GM21737 (cell line): ENCODE measurements around the gene BABAM2.
"Not testable (repeated sequence)": the region's sequence is repeated elsewhere in the genome, so short reads cannot be mapped to it uniquely, and the experiment has no call there.

Experiments used
- ATAC-seq: cut with Tn5 transposase; IDR thresholded peaks from one replicate; pipeline ENCODE4 v1.9.1; 2021; ENCODE audit warnings: mild to moderate bottlenecking, moderate library complexity; ENCODE audit not compliant: unreplicated experiment

BABAM2 gene

DNA sequence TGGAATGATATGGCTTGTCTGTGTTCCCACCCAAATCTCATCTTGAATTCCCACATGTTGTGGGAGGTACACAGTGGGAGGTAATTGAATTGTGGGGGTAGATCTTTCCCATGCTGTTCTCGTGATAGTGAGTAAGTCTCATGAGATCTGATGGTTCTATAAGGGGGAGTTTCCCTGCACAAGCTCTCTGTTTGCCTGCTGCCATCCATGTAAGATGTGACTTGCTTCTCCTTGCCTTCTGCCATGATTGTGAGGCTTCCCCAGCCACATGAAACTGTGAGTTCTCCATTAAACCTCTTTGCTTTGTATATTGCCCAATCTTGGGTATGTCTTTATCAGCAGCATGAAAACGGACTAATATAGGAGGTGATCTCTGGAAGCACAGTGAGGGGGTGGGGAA is 78.4 kb downstream of the BABAM2 start:
- not testable (repeated sequence) for ATAC-seq

DNA sequence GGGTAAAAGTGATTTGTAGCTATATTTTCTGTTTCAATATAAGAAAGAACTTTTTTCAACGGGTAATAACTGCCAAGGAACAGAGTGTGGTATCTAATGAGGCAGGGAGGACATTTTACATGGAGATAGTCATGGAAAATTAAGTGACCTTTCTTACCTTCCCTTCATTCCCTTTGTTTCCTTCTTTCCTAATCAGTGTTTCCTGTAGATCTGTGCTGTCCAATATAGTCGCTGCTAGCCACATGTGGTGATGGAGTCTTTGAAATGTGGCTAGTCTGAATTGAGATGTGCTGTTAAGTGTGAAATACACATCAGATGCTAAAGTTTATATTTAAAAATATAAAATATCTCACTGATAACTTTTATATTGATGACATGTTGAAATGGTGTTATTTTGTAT is 81.8 kb downstream of the BABAM2 start:
- no peak for ATAC-seq

DNA sequence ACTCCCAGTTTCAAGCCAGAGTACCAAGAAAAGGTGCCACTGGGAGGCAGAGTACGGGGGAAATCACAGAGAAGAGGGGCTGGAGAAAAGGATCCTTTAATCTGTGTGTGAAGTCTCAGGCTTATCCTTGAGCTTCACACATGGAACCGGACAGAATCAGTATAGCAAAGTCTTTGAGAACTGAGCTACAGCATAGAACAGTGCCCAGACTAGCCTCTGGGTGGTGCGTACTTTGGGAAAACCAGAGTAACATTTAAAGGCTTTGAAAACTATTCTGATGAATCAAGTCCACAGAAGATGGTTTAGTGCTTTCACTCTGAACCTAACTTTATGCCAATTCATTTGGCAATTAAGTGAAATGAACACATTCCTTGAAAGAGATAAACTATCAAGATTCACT is 83.1 kb downstream of the BABAM2 start:
- no peak for ATAC-seq

DNA sequence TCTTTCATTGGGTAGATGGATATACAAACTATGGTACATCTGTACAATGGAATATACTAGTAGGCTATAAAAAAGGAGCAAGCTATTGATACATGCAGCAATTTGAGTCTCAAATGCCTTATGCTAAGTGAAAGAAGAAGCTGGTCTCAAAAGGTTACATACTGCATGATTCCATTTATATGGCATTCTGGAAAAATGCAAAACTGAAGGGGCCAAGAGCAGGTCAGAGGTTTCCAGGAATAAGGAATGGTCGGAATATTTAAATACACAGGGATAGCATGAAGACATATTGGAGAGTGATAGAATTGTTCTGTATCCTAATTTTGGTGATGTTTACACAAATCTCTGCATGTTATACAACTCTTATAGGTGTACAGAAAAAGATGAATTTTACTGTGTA is 85.8 kb downstream of the BABAM2 start:
- no peak for ATAC-seq

DNA sequence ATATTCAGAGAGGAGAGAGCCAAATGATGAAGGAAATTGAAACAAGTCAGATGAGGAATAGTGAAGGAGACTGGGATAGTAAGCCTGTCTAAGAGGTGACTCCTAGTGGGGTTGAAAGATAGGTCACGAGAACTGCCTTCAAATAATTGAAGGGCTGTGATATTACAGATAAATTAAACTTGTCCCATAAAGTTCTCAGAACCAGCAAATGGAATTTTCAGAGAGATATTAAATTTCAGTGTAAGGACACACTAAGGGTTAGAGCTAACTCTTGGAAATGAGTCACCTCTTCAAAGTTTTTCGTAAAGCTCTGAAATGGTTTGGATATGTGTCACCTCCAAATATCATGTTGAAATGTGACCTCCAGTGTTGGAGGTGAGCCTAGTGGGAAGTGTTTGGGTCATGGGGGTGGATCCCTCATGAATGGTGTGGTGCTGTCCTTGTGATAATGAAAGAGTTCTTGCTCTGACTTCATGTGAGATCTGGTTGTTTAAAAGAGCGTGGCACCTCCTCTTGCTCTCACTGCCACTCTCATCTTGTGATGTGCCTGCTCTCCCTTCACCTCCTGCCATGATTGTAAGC is 87.3 kb downstream of the BABAM2 start:
- ATAC-seq = no peak

DNA sequence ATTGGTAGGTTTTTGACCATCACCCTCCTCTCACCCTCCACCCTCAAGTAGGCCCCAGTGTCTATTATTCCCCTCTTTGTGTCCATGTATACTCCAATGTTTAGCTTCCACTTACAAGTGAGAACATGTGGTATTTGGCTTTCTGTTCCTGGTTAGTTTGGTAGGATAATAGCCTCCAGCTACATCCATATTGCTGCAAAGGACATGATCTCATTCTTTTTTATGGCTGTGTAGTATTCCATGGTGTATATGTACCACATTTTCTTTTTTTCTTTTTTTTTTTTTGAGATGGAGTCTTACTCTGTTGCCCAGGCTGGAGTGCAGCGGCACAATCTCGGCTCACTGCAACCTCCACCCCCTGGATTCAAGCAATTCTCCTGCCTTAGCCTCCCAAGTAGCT is 88.2 kb downstream of the BABAM2 start:
- not testable (repeated sequence) for ATAC-seq

DNA sequence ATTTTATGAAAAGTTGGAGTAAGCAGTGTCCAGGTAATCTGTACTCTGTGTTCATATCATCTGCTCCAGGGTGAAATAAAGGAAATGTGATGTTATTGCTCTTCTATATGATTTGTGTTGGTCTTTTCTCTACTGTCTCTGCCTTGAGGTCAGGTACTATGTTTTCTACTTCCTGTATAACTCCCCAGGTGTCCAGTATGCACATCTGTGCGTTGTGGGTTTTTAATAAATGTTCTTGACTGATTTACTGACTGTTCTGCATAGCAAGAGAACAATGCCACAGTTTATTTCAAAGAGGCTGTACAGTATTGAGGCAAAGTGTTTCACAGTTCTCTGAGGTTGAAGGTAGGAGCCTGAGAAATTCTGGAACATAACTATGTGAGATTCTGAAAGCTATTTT is 89.7 kb downstream of the BABAM2 start:
- ATAC-seq = no peak

DNA sequence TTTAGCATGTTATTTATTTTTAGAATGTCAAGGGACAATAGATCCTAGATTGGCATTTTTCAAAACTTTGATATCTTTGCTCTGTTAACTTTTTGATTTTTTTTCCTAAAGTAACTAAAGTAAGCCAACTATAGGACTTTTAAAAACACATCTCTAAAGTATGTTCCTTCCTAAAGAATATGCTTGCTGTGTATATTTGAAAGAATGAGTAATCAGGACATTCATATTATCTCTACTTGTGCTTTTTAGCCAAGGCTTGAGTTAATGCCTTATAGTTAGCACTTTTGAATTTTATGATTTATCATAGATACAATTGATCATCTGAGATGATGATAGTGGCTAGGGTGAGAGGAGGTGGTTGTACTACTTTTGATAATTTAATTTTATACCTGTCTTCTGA is 93.6 kb downstream of the BABAM2 start:
- ATAC-seq = no peak

DNA sequence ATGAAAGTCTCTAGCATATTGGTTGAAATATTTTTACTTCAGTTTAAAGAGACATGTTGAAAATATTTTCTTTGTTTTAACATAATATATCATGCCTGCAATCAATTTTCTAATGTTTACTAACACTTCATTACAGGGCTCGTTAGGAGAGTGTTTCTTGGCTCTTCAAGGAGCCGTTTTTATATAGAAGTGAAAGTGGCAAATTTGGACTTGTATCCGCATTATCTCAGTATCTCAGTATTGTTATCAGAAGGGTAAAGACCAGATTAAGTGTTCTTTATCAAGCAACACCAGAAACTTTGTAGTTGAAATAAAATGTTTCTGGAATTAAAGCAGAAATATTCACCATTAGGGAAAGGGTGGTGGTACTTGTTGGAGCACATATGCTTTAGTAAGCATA is 97.8 kb downstream of the BABAM2 start:
- ATAC-seq = no peak

DNA sequence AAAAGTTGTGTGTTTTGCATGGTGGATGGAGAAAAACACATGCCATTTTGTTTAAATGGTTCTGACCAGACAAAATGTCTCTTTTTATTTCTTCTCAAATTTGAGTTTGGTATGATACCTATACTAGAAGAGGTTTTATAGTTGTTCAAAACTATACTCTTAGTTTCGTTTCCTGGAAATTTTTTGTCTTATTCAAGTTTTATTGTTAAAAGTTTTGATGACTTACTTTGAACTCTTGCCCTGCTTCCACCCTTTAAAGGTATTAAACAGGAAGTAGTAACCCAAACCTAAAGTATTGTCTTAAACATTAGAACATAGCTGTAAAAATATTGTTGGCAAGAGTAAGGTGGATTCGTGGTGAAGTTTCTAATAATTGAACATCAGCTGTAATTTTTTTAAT is 98.2 kb downstream of the BABAM2 start:
- no peak for ATAC-seq

DNA sequence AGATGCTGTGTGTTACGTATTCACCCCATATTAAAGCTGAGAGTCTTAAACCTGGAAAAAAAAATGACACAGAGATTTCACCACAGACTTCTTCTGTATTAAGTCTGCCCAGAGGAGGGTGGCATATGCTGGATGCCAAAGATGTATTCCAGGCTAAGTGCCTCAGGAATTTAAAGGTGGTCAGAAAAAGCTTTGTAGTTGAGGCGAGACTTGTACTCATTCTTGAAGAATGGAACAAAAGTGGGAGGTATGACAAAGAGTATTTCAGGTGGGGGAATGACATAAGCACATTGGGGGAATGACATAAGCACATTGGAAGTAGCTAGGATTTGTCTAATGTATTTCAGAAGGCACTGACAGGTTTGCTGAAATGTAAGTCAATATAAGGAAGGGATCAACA is 98.6 kb downstream of the BABAM2 start:
- no peak for ATAC-seq

DNA sequence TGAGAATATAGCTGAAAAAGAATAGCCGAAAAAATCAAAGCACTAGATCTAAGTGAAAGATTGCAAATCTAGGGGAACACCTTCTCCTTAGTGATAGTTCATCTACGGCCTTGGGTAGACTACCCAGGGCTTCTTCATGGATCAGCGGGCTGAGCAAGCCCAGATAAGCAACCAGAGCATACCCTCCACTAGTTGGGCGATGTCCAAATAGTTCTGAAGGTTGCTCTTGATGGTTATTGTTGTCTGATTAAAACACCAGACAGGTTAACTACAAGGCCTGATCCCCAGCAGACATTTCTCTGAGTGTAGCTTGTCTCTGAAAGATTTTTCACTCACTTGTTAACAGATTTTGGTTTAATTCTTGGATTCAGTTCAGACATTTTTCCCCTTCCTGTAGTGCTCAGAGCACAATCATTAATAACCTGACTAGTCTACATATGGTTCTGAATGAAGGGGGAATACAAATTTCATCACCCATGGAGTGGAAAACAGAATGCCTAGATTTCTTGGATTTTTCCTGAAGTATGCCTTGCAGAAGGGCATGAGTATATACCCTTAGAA is 99.6 kb downstream of the BABAM2 start:
- ATAC-seq = no peak

DNA sequence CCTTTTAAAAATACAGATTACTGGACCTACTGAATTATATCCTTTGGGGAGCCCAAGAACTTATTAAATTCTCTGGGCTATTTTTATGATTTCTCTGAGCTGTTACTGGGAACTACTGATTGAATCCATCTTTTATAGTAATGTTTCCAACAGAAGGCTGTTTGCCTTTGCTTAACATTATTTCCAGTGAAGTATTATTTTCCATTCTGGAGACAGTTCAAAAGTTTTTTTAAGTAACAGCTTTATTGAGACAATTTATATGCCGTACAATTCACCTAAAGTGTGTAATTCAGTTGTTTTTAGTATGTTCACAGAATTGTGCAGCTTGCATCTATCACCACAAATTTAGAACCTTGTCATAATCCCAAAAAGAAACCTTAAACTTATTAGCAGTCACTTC is 100.6 kb downstream of the BABAM2 start:
- no peak for ATAC-seq

DNA sequence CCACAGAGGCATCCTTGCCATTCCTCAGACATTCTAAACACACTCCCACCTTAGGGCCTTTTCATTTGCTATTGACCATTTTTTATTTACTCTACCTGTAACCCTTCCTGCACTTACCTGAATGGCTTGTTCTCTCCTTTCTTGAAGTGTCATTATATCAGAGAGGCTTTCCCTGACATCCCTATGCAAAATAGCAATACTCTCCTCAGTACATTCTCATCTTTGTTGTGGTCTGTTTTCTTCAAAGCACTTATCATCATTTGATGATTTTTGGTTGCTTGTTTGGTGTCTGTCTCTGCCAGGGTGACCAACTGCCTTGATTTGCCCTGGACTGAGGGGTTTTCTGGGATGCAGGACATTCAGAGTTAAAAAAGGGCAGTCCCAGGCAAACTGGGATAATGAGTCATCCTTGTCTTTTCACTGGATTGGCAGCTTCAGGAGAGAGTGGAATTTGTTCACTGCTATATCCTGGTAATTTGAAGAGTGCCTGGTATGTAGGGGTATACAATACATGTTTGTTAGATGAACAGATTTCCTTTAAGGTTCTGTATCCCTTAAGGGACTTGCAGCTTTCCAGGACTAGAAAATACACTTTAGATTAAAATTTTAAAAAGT is 102.4 kb downstream of the BABAM2 start:
- no peak for ATAC-seq

DNA sequence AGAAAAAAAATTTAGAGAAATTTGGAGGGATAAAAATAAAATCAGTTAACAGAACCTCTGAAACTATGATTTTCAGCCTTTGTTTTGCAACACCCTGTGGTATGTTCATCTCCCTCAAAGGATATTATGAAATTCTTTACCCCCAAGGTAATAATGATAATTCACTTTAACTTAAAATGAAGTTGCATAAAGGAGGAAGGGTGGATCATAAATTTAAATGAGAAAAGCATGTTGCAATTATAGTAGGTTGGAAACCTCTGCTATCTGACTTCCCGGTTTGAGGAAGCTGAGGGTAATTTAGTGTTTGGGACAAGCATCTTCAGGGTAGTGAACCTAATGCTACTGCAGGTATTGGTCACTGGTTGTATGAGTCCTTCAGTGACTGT is 102.9 kb downstream of the BABAM2 start:
- ATAC-seq = no peak

DNA sequence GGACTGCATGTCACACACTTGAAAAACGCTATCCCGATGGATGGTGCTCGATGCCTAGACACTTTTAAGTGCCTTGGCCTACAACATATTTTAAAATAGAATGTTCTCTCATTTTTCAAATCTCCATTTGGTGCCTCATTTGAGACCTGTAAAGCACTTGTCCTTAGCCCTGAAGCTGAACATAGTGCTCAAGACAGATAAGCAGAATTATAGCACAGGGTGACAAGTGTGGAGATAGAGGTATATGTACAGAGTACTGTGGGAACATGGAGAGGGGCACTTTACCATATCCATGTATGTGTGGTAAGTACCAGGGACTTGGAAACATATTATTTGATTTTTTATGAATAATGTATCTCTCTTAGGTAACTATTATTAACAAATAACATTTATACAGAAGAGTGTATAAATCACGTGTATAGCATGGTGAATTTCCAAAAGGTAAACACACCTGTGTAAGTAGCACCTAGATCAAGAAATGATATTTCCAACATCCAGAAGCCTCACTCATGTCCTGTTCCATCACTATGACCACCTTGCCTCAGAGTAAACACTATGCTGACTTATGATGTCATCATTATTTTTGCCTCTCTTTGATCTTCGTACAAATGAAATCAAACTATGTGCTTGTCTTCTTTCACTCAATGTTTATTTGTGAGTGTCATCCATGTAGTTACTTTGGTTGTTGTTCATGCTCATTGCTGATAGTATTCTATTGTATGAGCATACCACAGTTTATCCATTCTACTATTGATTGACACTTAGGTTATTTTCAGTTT is 103.6 kb downstream of the BABAM2 start:
- no peak for ATAC-seq

DNA sequence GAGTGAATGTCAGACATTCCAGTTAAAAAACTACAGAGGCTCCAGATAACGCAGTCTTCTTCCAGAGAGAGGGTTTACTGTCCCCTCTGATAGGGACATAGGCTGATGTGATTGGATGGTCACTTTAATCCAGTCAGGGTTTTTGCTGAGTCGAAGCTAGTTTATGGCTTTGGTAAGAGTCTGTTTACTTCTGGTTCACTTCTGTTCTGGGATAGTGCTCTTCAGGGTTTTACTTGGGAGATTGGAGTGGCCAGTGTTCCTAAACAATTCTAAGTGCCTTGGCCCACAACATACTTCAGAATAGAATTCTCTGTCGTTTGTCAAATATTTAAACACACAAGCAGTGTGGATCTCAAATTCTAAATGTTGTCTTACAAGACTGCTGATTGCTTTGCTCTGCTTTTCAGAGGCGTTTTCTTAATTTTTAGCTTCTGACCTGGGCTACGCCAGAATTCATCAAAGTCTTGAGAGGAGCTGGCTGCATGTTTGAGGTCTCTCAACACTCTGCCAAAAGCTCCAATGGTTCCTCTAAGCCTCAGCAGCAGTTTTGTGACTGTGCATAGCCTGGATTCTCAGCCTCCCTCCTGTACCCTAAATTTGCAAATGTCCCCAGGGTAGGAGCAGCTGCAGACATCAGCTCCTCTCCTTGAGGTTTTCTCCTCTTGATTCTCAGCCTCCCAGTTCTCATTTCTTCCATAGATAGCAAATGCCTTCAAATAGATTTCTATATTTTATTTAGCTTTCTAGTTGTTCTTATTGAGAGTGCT is 105.8 kb downstream of the BABAM2 start:
- ATAC-seq = no peak

DNA sequence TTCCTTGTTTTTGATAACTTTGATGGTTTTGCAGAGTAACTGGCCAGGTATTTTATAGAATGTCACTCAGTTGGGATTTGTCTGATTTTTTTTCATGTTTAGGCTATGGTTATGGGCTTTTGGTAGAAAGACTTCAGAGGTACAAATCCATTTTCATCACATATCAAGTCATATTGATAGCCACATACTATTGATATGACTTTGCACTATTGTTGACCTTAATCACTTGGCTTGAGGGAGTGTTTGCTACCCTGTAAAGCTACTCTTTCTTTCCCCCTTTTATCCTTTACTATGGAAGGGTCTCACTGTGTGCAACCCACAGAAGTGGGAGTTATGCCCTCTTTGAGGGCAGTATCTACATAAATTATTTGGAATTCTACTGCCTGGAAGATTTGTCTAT is 109.8 kb downstream of the BABAM2 start:
- no peak for ATAC-seq

DNA sequence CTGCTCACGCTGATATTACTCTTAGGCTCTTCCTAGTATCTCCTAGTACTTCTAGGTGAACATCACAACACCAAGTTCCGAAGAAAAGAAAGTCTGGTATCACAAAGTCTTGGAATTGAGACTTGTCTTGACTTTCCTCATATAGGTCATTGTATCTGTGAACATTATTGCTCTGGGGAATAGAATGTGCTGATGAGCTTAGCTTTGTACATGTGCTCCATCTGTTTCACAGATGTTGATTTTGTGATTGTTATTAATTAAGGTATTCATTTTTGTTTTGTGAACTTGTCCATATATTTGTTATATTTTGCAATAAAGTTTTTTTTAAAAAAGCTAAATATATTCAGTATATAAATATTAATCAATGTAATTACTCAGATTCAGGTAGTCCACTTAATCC is 111.7 kb downstream of the BABAM2 start:
- ATAC-seq = no peak

DNA sequence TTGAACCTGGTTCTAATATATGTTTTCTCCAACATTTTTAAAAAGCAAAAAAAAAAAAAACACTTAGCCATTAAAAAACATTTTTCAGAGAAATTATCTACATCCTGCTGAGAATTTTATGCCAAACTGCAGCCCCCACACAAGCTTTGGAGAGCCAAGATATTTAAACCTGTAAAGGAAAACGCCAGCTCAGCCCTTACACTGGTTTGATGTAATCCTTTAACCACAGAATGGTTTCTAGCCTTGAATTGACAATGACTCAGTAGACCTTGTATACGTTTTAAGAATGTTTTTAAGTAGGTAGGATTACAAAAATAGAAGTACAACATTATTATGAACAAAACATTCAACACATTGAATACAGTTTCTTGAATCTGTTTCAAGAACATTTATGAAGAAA is 113.6 kb downstream of the BABAM2 start:
- no peak for ATAC-seq

DNA sequence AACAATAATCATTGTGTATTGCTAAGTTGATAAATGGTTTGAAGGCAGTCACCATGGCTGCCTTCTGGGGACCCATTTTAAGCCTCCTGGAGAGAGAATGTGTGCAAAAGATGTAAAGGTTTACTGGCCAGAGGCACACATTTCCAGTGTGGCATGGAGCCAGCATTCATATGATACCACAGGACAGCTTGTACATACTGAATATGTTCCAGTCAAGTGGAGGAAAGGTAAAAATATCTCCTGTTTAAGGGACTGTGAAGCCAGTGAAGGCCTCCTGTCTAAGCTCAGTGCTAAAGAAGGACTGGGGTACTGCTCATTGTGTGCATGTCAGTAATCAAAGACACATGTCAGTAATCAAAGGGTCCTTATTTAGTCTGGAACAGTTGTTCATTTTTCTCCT is 119.2 kb downstream of the BABAM2 start:
- no peak for ATAC-seq
